GM12878 (cell line): ENCODE results near the gene TASOR2. TPM values are rescaled to one million over a fixed set of nuclear protein-coding genes. Genes with fewer than 3 reads are reported as not detected.

Experiments used
- ATF2 ChIP-seq: IDR thresholded peaks from 2 replicates; pipeline ENCODE4 v1.6.1; 2012; ENCODE audit warnings: low read length, inconsistent platforms
- CHD2 ChIP-seq: IDR thresholded peaks from 2 replicates; pipeline ENCODE4 v1.6.1; 2011; ENCODE audit warnings: low read depth, low read length, improper control_type of control experiment, borderline replicate concordance
- IRF3 ChIP-seq: fragments of 450-650 bp; IDR thresholded peaks from 2 replicates; pipeline ENCODE4 v1.6.1; 2014; ENCODE audit warnings: mild to moderate bottlenecking
- MTA2 ChIP-seq: fragments of 450-650 bp; IDR thresholded peaks from 2 replicates; pipeline ENCODE4 v1.6.1; 2016; ENCODE audit warnings: low read depth, mild to moderate bottlenecking, moderate library complexity
- RAD21 ChIP-seq: IDR thresholded peaks from 2 replicates; pipeline ENCODE4 v1.6.1; 2011; ENCODE audit warnings: mild to moderate bottlenecking, low read depth, low read length, moderate library complexity; ENCODE audit not compliant: insufficient read depth
- polyA plus RNA-seq, 11 experiments: library from polyadenylated mRNA; depleted of rRNA in 4 of 11; unstranded in 6 of 11; stranded (reverse) in 5 of 11; fragments of >200 nt; fragmentation: Nextera tagmentation in 4 of 11; fragmentation: Illumina TruSeq in 1 of 11; extraction: Ambion mirVana in 4 of 11; extraction: Trizol in 1 of 11; gene quantifications; 1 replicate in 1 of 11; 2 replicates in 10 of 11; pipeline versions ENCODE4 v1.2.1 to v1.2.3, GENCODE V29; 2011 to 2016; ENCODE audit warnings: inconsistent platforms in 2 of 11, missing spikeins in 2 of 11, low read depth in 1 of 11
- total RNA-seq, 4 experiments: library from RNA; depleted of rRNA in 3 of 4; stranded (reverse); fragments of >200 nt in 3 of 4; fragmentation: Illumina TruSeq in 1 of 4; extraction: Trizol in 1 of 4; gene quantifications; 2 replicates each; pipeline versions ENCODE4 v1.2.1 to v1.2.3, GENCODE V29; 2013 to 2021
- TF ChIP-seq, protein P1 (sequence below): fragments of 450-650 bp; IDR thresholded peaks from 2 replicates; pipeline ENCODE4 v1.6.1; 2018; ENCODE audit warnings: mild to moderate bottlenecking, low read depth, moderate library complexity; ENCODE audit not compliant: partially characterized antibody

TASOR2 gene
- total and polyA plus RNA-seq, 10 of the 15 experiments (the other 5 are each of a cell fraction or from before 2014, with no cell fraction given) = 8.2 to 54.7 (median 31.0) TPM

DNA sequence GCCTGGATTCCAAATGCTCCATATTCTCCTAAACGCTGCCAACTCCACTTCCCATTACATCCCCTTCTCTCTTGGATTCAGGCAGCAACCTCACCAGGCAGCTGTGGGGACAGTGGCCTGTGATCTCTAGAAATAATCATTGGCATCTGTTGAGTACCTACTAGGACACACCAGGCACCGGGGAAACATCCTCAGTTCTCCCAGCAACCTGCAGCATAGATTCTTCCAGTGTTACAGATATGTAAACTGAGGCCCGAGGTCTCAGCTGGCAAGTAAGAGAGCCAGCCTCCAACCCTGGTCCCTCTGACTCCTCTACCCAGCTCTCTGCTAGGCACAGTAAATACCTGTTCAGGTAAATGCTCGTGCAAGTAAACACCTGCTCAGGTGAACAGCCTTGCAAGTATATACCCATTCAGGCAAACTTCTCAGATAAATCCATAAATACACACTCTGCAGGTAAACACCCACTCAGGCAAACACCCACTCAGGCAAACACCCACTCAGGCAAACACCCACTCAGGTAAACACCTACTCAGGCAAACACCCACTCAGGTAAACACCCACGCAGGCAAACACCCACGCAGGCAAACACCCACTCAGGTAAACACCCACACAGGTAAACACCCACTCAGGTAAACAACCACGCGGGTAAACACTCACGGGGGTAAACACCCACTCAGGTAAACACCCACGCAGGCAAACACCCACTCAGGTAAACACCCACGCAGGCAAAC is 37.0 kb upstream of the TASOR2 start (continued):
- TF ChIP-seq IRF3 = no peak
- TF ChIP-seq, protein P1, sequence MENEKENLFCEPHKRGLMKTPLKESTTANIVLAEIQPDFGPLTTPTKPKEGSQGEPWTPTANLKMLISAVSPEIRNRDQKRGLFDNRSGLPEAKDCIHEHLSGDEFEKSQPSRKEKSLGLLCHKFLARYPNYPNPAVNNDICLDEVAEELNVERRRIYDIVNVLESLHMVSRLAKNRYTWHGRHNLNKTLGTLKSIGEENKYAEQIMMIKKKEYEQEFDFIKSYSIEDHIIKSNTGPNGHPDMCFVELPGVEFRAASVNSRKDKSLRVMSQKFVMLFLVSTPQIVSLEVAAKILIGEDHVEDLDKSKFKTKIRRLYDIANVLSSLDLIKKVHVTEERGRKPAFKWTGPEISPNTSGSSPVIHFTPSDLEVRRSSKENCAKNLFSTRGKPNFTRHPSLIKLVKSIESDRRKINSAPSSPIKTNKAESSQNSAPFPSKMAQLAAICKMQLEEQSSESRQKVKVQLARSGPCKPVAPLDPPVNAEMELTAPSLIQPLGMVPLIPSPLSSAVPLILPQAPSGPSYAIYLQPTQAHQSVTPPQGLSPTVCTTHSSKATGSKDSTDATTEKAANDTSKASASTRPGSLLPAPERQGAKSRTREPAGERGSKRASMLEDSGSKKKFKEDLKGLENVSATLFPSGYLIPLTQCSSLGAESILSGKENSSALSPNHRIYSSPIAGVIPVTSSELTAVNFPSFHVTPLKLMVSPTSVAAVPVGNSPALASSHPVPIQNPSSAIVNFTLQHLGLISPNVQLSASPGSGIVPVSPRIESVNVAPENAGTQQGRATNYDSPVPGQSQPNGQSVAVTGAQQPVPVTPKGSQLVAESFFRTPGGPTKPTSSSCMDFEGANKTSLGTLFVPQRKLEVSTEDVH = no peak
- TF ChIP-seq CHD2 = no peak
- TF ChIP-seq ATF2 = no peak
- no peak for TF ChIP-seq MTA2
- no peak for TF ChIP-seq RAD21
